ENCODE measurements around the gene MTRF1.
"Not testable (repeated sequence)": the region's sequence is repeated elsewhere in the genome, so short reads cannot be mapped to it uniquely, and the experiment has no call there.

Gene MTRF1

GRCh38 chr13:41294914-41295313 lies 31.5 kb upstream of the MTRF1 start:
- no peak for TF ChIP-seq CTCF (IDR thresholded peaks at IDR 0.05; ENCODE audit: extremely low read depth, missing control alignments)
- DNase-seq (ENCODE audit: low spot score) = no peak

GRCh38 chr13:41293272-41293671 lies 29.9 kb upstream of the MTRF1 start:
- DNase-seq (ENCODE audit: low spot score) = no peak
- TF ChIP-seq CTCF (IDR thresholded peaks at IDR 0.05; ENCODE audit: extremely low read depth, missing control alignments) = no peak

- DNase-seq (ENCODE audit: low spot score) = no peak
- no peak for TF ChIP-seq CTCF (IDR thresholded peaks at IDR 0.05; ENCODE audit: extremely low read depth, missing control alignments)
These were observed 27.9 kb upstream of the MTRF1 start for GRCh38 chr13:41291246-41291645.

- TF ChIP-seq CTCF (IDR thresholded peaks at IDR 0.05; ENCODE audit: extremely low read depth, missing control alignments) = no peak
- DNase-seq (ENCODE audit: low spot score) = no peak
These were observed 26.1 kb upstream of the MTRF1 start for GRCh38 chr13:41289463-41289881.

- no peak for DNase-seq (ENCODE audit: low spot score)
- TF ChIP-seq CTCF (IDR thresholded peaks at IDR 0.05; ENCODE audit: extremely low read depth, missing control alignments) = no peak
These were observed 23.0 kb upstream of the MTRF1 start for GRCh38 chr13:41286370-41286769.

GRCh38 chr13:41284512-41285288 lies 21.3 kb upstream of the MTRF1 start:
- DNase-seq (ENCODE audit: low spot score) = no peak
- no peak for TF ChIP-seq CTCF (IDR thresholded peaks at IDR 0.05; ENCODE audit: extremely low read depth, missing control alignments)

GRCh38 chr13:41282129-41282571 lies 18.8 kb upstream of the MTRF1 start:
- no peak for TF ChIP-seq CTCF (IDR thresholded peaks at IDR 0.05; ENCODE audit: extremely low read depth, missing control alignments)
- DNase-seq (ENCODE audit: low spot score) = no peak

GRCh38 chr13:41279156-41279555 lies 15.8 kb upstream of the MTRF1 start:
- DNase-seq (ENCODE audit: low spot score) = not testable (repeated sequence)
